HG02884 (cell line): Measurements from ENCODE around the gene ZDHHC18.
A peak's percentile ranks its signal among the peaks of the same experiment; 100 is the strongest.

Experiments used
- ATAC-seq: cut with Tn5 transposase; IDR thresholded peaks from one replicate; pipeline ENCODE4 v1.9.1; 2021; ENCODE audit warnings: mild to moderate bottlenecking, moderate library complexity; ENCODE audit not compliant: unreplicated experiment

The ZDHHC18 gene

GRCh38 chr1:26826261-26827105 lies at the start of gene ZDHHC18:
Gene ZDHHC18 (plus strand): TSS chr1:26826688. CDS start chr1:26826805, 117 bp downstream.
- ATAC-seq = peak; percentile 56

- no peak for ATAC-seq
Measured at GRCh38 chr1:26779098-26779668, 47.3 kb upstream of the ZDHHC18 start.

- ATAC-seq = no peak
Measured at GRCh38 chr1:26780344-26780957, 46.0 kb upstream of the ZDHHC18 start.

DNA sequence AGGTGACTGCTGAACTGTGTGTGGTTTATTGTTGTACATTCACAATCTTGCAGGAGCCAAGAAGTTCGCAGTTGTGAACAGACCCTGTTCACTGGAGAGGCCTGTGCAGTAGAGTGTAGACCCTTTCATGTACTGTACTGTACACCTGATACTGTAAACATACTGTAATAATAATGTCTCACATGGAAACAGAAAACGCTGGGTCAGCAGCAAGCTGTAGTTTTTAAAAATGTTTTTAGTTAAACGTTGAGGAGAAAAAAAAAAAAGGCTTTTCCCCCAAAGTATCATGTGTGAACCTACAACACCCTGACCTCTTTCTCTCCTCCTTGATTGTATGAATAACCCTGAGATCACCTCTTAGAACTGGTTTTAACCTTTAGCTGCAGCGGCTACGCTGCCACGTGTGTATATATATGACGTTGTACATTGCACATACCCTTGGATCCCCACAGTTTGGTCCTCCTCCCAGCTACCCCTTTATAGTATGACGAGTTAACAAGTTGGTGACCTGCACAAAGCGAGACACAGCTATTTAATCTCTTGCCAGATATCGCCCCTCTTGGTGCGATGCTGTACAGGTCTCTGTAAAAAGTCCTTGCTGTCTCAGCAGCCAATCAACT lies 45.2 kb upstream of the ZDHHC18 start:
- ATAC-seq = no peak

DNA sequence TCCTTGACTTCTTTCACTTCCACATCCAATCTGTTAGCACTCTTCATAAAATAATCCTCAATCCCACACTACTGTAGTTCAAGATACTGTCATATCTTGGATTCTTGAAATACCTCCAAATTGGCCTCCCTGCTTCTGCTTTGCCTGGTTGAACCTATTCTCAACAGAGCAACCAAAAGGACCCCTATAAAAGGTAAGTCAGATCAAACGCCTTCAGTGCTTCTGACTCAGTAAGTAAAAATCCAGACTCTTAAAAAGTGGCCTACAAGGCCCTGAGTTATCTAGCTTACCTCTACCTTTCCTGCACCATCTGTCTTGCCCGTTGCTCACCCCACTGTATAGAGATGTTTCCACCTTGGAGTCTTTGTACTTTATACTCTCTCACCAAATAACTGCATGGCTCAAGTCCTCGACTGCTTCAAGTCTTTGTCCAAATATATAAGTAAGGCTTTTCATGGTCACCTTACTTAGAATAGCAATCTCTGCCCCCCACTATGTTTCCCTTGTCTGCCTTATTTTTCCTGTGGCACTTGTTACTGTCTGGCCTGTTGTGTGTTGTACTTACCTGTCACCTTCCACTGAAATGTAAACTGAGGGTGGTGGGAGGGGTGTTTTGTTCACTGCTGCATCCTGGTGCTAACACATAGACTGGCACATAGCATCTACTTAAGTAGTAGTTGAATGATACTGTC lies 43.8 kb upstream of the ZDHHC18 start:
- no peak for ATAC-seq

GRCh38 chr1:26783646-26784022 lies 42.9 kb upstream of the ZDHHC18 start:
- no peak for ATAC-seq

GRCh38 chr1:26784023-26784871 lies 42.2 kb upstream of the ZDHHC18 start:
- no peak for ATAC-seq

DNA sequence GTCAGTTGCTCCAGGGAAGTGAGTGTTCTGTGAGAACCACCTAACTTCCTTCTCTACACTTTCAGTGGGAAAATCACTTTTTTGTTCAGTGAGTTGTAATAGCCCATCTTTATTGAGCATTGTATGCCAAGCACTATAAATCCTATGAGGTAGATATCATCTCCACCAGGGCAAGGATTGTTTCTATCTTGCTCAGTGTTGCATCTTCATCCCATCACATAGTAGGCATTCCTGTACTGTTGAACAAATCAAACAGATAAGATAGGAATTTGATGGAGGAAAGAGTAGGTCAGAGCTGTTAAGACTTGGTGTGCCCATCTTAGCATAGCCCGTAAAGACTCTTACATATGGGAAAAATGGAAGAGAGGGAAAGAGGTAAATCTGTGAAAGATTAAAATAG lies 41.6 kb upstream of the ZDHHC18 start:
- ATAC-seq = no peak

DNA sequence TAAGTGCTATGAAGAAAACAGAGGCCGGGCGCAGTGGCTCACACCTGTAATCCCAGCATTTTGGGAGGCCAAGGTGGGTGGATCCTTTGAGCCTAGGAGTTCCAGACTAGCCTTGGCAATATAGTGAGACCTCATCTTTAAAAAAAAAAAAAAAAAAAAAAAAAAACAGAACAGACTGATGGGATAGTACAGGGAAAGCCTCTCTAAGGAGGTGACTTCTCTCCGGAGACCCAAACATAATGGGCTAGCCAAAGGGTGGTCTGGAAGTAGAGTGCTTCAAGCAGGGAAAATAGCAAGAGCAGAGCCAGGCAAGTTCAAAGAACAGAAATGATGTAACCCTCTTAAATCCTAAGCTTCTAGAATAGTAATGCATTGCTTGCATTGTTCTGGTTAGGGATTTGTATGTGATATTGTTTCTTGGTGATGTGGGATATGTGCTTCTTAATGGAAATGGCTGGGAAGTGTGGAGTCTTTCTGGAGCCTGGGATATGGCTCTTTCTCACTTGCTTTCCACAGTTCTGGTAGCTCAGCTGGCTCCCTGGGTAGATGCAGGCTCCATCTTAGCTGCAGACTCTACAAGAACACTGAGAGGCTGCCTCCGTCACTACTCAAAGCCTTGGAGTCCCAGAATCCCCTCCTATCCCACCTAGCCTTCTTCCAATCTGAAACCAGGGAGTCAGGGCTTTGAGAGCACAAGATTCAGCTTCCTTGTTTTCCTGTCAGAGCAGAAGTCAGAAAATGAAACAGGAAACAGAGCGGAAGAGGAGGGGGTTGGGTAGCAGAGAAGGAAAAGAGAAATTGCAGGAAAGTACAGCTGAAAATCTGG lies 40.7 kb upstream of the ZDHHC18 start:
- ATAC-seq = no peak

GRCh38 chr1:26786437-26787380 lies 39.8 kb upstream of the ZDHHC18 start:
- no peak for ATAC-seq

GRCh38 chr1:26787381-26787705 lies 39.1 kb upstream of the ZDHHC18 start:
- peak; percentile 40 for ATAC-seq

DNA sequence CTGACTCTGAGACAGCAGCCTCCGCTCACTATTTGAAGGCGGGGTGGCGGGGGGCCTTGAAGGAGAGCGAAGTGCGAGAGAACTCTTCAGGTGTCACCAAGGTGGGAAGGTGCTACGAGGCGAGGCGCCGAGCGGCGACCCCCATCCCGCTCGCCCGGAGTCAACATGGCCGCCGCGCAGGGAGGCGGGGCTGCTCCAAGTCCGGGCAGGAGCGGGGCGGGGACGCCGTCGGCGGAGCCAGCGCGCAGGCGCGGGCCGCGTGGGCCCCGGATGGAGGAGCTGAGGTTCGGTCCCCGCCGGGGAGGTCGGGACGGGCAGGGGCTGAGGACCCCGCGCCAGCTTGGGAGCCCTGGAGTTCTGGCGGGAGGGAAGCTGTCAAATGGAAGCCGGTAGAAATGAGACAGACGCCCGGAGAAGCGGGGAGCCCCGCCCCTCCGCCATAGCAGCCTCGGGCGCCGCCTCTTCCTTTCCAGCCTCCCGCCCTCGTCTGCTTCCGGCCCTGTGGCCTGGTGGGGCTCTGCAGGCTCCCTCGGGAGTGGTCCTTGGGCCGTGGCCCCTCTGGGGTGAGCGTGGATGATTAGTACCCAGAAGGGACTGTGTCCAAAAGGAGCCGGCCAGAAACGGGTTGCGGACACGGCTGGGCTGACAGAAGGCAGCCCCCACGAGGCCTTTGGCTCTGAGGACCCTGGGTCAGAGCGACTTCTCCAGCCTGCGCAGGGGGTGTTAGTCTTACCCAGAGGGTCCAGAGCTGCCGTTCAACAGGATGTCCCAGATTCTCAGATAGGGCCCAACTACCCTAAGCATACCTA lies 38.6 kb upstream of the ZDHHC18 start, which contains the start of gene PIGV:
Gene PIGV (plus strand): TSS at position 245 of the 809 bp plus-strand sequence. CDS start 2,866 bp downstream, outside the sequence.
- ATAC-seq = peak; percentile 48

DNA sequence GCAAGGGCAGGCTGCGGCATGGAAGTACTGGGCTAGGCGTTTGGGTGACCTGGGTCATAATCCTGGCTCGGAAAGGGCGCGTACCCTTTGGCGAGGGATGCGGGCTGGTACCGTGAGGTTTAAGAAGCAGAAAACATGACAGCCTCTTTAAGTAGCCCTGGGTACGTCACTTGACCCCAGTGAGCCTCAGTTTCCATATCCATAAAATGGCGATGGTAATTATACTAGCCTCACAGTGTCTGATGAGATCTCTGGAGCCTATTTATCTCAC lies 38.0 kb upstream of the ZDHHC18 start:
- ATAC-seq = no peak

DNA sequence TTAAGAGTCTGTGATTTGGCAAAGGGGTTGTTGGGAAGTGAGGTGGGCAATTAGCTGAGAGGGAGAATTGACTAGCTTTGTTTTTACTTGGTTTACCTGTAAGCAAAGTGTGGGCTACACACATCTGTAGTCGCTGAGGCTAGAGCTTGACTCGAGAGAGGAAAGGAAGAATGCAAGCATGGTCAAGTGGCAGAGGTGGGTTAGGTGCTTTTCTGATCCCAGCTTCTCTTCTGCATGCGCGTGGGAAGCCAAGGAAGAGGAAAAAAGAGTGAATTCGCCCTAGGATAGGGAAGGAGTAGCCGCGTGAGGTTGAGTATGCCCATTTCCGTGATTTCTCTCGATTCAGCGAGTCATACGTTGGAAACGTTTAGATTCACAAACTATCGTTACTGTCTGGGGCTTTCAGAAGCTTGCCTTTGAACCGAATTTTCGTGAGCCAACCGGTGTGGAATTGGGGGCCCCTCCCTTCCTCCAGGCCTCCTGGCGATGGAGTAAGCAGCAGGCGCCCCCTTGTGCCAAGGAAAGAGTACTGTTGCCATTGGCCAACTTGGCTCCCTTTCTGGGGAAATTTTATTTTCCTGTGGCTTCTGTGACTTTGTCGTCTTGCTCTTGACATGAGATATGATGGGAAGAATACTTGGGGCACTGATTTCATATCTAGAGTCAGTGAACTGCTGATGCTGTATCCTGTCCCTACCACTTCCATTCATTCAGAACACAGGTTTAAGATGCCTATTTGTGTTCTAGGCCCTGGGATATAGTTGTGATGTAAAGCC lies 37.5 kb upstream of the ZDHHC18 start:
- ATAC-seq = no peak

- ATAC-seq = no peak
Measured at GRCh38 chr1:26789612-26789865, 36.9 kb upstream of the ZDHHC18 start.

- no peak for ATAC-seq
Measured at GRCh38 chr1:26789931-26790330, 36.6 kb upstream of the ZDHHC18 start.

- no peak for ATAC-seq
Measured at GRCh38 chr1:26790551-26790953, 35.9 kb upstream of the ZDHHC18 start.
